ENCODE results near the gene DHRS7C.
"Not testable (repeated sequence)": the region's sequence is repeated elsewhere in the genome, so short reads cannot be mapped to it uniquely, and the experiment has no call there.

The DHRS7C gene

DNA sequence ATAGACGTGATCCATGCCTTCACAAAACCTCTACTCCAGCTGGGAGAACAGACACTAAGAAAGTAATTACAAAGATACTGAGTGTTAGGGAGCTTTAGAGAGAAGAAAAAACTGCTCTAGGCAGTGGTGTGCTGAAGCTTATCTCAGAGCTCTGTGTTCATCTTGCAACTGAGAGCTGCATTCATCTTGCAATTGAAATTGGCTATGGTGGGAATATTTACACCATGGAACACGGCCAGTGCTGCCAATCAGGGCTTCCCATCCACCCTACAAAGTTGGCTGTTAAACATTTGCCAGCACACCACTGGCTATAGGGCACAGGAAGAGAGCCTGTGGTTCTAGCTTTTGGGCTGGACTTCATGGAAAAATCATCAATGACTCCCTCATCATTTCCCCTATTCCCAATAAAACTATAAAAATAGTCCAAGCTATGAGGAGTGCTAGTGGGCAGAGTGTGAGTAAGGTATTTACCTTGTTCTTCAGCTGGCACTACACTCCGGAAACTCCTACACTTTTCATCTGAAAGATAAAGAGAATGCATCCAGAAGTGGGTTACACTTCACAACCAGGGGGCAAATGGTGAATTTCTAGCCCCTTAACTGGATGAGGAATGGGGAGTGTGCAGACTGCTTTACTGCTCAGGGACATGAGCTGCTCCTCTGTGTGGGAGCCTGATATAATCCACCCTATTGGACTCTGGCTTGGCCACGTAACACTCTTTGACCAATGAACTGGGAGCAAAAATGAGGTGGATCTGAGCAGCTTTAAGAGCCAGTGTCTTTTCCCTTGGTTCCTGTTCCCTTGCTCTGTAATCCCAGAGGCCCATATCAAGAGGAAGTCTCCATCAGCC lies 18.9 kb upstream of the DHRS7C start:
- DNase-seq (ENCODE audit: low read depth), result no peak

GRCh38 chr17:9809409-9809808 lies 18.0 kb upstream of the DHRS7C start:
- DNase-seq (ENCODE audit: low read depth), result no peak

DNA sequence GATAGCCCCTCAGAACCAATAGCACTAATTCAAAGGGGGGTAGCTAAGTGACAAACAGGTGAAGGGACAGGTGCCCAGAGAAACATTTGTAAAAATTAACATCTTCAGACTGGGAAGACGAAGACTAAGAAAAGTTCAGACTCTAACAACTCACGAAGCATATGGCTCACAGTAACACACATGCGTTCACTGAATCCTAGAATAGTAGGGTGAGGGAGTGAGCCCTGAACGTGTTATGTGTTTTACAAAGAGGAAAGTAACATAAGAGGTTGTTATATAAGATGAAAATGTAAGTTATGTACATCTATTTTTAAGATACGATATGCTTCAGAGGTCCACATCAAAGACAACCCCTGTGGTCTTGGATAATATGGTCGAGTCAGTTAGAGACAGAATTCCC lies 15.3 kb upstream of the DHRS7C start:
- DNase-seq (ENCODE audit: low read depth), result no peak

- no peak for DNase-seq (ENCODE audit: low read depth)
Measured at GRCh38 chr17:9805769-9806168, 14.4 kb upstream of the DHRS7C start.

DNA sequence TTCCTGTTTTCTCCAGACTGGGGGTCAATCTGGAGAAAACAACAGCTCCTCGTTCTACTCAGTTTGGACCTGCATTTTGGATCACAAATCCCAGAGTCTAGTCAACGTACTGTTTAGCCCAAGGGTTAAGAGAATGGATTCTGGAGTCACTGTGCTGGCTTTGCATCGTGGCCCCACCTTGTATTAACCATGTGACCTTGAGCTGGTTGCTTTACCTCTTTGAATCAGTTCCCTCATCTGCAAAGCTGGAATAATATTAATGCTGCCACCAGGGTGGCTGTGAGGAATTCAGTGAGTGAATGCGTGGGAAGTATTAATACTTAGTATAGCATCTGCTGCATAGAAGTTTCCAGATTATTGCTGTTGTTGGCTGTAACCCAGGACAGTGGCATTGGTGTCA lies 11.3 kb upstream of the DHRS7C start:
- DNase-seq (ENCODE audit: low read depth), result no peak

DNA sequence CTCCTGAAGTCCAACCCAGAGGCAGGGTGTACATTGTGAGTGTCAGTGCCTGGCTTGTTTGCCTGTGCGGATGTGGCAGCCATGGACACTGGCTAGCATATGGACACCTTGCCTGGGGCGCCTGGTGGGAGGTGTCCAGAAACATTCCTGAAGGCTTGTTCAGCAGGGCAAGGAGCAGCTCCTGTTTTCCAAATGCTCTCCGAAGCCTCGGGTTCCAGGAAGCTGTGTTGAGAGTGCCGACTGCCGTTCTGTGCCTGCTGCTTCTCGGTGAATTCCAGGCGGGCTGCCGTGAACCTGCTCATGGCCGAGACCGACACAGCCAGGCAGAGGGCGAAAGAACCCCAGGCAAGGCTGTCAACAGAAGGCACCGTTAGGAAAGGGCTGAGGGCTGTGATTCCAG lies 10.9 kb upstream of the DHRS7C start:
- DNase-seq (ENCODE audit: low read depth), result no peak

- no peak for DNase-seq (ENCODE audit: low read depth)
Measured at GRCh38 chr17:9801505-9801904, 10.1 kb upstream of the DHRS7C start.

GRCh38 chr17:9798724-9799123 lies 7.3 kb upstream of the DHRS7C start:
- no peak for DNase-seq (ENCODE audit: low read depth)

DNA sequence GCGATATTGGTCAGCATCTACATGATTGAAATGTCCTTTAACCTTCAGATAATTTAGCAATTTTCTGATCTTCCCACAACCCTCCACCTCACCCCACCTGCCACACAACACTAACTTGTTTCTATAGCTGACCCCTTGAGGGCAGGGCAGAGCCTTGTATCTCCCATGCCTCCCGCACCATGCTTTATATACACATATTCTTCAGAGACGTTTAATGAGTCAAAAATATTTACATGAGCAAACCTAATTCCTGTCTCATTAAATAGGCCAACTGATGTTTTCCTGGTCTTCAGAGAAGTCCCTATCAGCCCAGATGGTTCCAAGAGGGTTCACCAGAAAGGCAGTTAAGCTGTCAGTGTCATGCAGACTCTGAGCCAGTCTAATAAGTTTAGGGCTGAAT lies 6.6 kb upstream of the DHRS7C start:
- no peak for DNase-seq (ENCODE audit: low read depth)

DNA sequence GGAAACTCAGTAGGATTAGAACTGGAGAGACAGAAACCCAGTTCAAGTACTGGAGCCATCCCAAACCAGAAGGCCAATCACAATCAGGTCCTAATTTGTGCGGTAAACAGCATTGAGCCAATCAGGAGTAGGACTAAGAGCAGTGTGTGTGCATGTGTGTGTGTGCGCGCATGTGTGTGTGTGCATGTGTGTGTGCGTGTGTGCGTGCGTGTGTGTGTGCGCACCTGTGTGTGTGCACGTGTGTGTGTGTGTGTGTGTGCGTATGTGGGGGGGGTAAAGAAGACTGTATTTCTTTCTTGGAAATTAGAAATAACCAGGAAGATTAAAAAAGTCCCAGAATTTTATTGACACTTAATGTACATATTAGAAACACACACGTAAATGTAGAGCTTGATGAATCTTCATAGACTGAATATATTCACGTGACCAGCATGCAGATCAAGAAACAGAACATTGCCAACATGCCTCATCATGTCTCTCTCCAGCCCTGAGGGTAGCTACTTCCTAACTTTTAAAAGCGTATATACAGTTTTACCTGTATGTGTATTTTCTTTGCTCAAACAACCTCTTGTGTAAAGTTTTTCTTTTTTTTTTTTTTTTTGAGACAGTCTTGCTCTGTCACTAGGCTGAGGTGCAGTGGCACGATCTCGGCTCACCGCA lies 919 bp upstream of the DHRS7C start:
- no peak for DNase-seq (ENCODE audit: low read depth)

GRCh38 chr17:9790316-9790715 lies 1.1 kb downstream of the DHRS7C start:
- no peak for DNase-seq (ENCODE audit: low read depth)

DNA sequence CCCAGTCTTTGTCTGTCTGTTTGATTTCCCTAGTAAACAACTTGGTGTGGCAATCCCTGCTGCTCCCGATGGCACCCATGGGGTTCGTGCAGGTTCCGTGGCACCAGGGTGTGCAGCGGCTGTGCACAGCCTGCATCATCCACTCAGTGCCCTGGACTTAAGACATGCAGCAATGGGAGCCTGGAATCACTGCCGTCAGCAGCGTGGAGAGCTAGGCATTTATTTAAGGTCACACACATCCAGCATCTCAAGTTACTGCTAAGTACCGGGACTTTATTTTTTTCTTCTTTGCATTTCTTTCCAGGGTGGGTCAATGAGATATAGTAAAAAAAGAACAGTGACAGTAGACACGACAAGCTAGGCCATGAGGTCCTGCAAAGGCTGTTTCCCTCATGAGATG lies 2.8 kb downstream of the DHRS7C start:
- no peak for DNase-seq (ENCODE audit: low read depth)

- no peak for DNase-seq (ENCODE audit: low read depth)
Measured at GRCh38 chr17:9784544-9784943, 6.8 kb downstream of the DHRS7C start.

- not testable (repeated sequence) for DNase-seq (ENCODE audit: low read depth)
Measured at GRCh38 chr17:9783465-9783864, 7.9 kb downstream of the DHRS7C start.

GRCh38 chr17:9783050-9783449 lies 8.3 kb downstream of the DHRS7C start:
- no peak for DNase-seq (ENCODE audit: low read depth)

GRCh38 chr17:9780552-9780951 lies 10.8 kb downstream of the DHRS7C start:
- no peak for DNase-seq (ENCODE audit: low read depth)

DNA sequence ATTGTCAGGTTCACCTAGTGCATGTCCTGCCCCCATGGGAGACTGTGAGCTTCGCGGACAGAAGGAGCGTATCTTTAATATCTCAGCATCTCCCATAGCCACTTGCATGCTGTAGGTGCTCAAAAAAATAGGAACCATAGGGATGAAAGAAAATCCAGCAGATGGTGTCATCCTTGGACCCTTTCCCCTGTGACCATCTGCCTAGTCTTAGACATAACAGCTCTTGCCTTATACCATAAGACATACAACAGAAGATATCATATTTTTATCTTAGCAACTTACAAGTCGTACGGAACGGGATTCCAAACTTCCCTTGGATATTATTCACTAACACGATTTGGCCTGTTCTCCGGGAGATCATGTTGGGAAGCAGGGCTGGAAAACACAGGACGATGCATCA lies 14.5 kb downstream of the DHRS7C start:
- DNase-seq (ENCODE audit: low read depth), result no peak

DNA sequence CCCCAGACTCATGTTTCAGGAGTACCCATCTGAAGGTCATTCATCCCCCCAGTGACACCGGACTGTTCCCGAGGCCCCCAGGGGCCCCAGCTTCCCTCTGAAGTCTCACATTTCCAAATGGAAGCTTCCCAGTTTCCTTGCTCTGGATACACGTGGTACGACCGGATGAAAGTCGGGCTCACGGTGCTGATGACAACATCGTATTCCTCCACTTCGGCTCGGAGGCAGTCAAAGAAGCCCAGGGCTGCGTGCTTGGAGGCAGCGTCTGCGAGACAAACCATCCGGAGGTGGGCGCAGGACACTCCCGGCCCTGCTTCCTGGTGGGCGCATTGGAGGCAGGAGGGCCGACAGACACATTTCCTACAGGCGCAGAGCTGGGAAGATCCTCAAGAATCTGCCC lies 18.7 kb downstream of the DHRS7C start:
- no peak for DNase-seq (ENCODE audit: low read depth)

DNA sequence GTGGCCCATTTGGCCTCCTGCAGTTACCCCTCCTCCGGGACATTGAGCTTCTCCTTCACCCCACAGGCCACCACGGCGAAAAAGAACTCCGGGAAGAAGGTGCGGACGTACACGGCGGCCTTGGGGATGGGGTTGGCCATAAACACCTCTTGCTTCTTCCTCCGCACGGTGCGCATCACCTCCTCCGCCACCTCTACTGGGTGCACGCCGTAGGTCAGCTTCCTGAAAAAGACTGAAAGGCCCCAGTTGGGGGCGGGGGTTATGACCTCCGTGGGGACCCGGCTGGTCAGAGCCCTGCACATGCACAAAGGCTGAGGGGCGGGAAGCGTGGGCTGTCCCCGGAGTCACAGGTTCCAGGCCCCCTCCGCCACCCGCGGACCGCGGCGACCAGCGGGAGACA lies 19.9 kb downstream of the DHRS7C start:
- DNase-seq (ENCODE audit: low read depth), result no peak

- no peak for DNase-seq (ENCODE audit: low read depth)
Measured at GRCh38 chr17:9769036-9769695, 22.2 kb downstream of the DHRS7C start.

GRCh38 chr17:9768381-9768934 lies 22.9 kb downstream of the DHRS7C start:
- no peak for DNase-seq (ENCODE audit: low read depth)

- DNase-seq (ENCODE audit: low read depth), result no peak
Measured at GRCh38 chr17:9767432-9767991, 23.9 kb downstream of the DHRS7C start.

DNA sequence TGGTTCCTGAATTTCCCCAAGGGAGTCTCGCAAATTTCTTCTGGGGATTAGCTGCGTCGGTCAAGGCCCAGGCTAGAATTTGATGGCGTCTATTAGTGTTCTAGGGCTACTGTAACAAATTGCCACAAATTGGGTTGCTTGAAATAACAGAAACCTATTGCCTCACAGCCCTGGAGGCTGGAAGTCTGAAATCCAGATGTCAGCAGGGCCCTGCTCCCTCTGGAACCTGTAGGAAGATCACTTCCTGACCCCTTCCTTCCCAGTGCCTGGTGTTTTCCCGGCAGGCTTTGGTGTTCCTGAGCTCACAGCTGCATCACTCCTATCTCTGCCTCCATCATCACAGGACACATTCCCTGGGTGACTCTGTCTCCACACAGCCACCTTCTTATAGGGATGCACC lies 24.4 kb downstream of the DHRS7C start:
- DNase-seq (ENCODE audit: low read depth), result no peak
